GM19452 (cell line): ENCODE data around the gene SMR3B.

Experiments used
- ATAC-seq: cut with Tn5 transposase; IDR thresholded peaks from one replicate; pipeline ENCODE4 v1.9.1; 2021; ENCODE audit not compliant: unreplicated experiment

Gene SMR3B

GRCh38 chr4:70382691-70383181 lies at the start of gene SMR3B:
TSS of gene SMR3B (plus strand) at chr4:70383131. CDS start at chr4:70384511, 1,380 bp downstream.
- ATAC-seq, result no peak

- ATAC-seq, result no peak
Observed at GRCh38 chr4:70334681-70335080, 48.2 kb upstream of the SMR3B start, which contains the start of gene CABS1. TSS of gene CABS1 (plus strand) at chr4:70334981. CDS start at chr4:70335040, 59 bp downstream.

- ATAC-seq, result no peak
Observed at GRCh38 chr4:70336043-70336442, 46.9 kb upstream of the SMR3B start.

- no peak for ATAC-seq
Observed at GRCh38 chr4:70337886-70338420, 45.0 kb upstream of the SMR3B start.

- no peak for ATAC-seq
Observed at GRCh38 chr4:70356185-70356584, 26.7 kb upstream of the SMR3B start.

- ATAC-seq, result no peak
Observed at GRCh38 chr4:70359115-70359661, 23.7 kb upstream of the SMR3B start.

GRCh38 chr4:70360460-70360859 lies 22.5 kb upstream of the SMR3B start, which contains the start of gene SMR3A:
TSS of gene SMR3A (plus strand) at chr4:70360760. CDS start at chr4:70362116, 1,356 bp downstream.
- ATAC-seq, result no peak

- no peak for ATAC-seq
Observed at GRCh38 chr4:70364002-70364401, 18.9 kb upstream of the SMR3B start.

GRCh38 chr4:70365479-70365878 lies 17.5 kb upstream of the SMR3B start:
- ATAC-seq, result no peak

GRCh38 chr4:70367813-70368212 lies 15.1 kb upstream of the SMR3B start:
- ATAC-seq, result no peak

GRCh38 chr4:70371987-70372386 lies 10.9 kb upstream of the SMR3B start:
- no peak for ATAC-seq

GRCh38 chr4:70372760-70373159 lies 10.2 kb upstream of the SMR3B start:
- no peak for ATAC-seq

- ATAC-seq, result no peak
Observed at GRCh38 chr4:70380578-70380977, 2.4 kb upstream of the SMR3B start.

GRCh38 chr4:70392057-70392776 lies 9.3 kb downstream of the SMR3B start:
- ATAC-seq, result peak; percentile 70

GRCh38 chr4:70397580-70397979 lies 14.6 kb downstream of the SMR3B start, which contains the start of gene OPRPN:
TSS of gene OPRPN (plus strand) at chr4:70397940. CDS start at chr4:70399286, 1,346 bp downstream.
- no peak for ATAC-seq

- peak; percentile 64 for ATAC-seq
Observed at GRCh38 chr4:70399319-70399718, 16.4 kb downstream of the SMR3B start.

- no peak for ATAC-seq
Observed at GRCh38 chr4:70402762-70403161, 19.8 kb downstream of the SMR3B start.

- peak; percentile 48 for ATAC-seq
Observed at GRCh38 chr4:70405765-70406164, 22.8 kb downstream of the SMR3B start.

GRCh38 chr4:70425306-70425705 lies 42.4 kb downstream of the SMR3B start:
- no peak for ATAC-seq

- ATAC-seq, result no peak
Observed at GRCh38 chr4:70426789-70427188, 43.9 kb downstream of the SMR3B start.

GRCh38 chr4:70437197-70437596 lies 54.3 kb downstream of the SMR3B start:
- no peak for ATAC-seq
